Activated naive CD4-positive, alpha-beta T cell (primary cell): ENCODE measurements around the gene AFG3L2.
"Not testable (repeated sequence)": the region's sequence is repeated elsewhere in the genome, so short reads cannot be mapped to it uniquely, and the experiment has no call there.

Source experiments
- DNase-seq, 4 experiments: peaks; one replicate each; lab custom pipeline; 2025; lab: John Stamatoyannopoulos, UW

AFG3L2 gene

DNA sequence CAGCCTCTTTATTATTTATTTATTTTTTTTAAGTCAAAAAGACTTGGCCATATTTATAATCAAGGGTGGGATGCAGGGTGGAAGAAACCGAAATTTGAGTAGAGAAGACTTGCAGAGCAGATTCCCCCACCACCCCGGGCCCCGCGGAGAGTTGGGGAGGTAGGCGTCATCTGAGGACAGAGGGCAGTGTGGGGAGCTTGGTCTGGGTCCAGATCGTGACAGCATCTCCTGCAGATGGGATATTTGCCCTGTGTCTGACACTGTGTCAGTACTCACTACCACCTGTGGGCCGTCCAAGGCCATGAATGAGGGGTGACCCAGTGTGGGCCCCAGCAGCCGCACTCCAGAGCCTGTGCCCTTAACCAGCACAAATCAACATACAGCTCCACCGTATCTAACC lies 20.2 kb upstream of the AFG3L2 start:
- DNase-seq: no peak

DNA sequence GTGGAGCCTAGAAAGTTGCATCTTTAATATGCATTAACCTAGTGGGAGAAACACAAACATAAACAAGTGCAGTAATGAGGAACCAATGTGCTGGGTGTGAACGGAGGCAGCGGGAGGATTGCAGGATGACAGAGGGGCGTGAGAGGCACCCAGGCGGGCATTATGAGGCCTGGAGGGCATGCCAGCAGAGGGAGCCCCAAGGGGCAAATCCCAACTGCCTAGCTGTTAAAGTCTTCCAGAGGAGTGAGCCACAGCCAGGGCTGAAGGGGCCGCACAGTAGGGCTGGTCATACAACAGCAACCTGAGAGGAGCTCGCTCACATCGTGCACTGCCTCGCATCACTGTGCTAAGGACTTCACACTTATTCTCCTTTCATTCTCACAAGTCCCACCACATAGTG lies 17.4 kb upstream of the AFG3L2 start:
- DNase-seq: no peak

DNA sequence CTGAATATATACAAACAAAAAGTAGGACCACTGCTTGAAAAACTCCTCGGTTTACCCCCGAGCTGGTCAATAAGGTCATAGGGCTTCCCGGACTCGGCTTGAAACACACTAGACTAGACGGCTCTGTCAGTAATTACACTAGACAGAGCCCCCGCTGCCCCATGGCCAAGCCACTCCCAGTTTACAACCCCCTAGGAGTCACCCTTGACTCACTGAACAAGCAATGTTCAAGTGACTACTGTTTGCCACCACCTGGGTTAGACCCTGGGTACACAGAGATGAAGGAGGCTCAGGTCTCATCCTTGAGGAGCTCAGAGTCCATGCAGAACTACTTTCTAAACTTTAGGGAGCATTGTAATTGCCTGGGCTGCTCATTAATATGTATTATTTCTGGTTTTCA lies 17.0 kb upstream of the AFG3L2 start:
- DNase-seq: no peak

DNA sequence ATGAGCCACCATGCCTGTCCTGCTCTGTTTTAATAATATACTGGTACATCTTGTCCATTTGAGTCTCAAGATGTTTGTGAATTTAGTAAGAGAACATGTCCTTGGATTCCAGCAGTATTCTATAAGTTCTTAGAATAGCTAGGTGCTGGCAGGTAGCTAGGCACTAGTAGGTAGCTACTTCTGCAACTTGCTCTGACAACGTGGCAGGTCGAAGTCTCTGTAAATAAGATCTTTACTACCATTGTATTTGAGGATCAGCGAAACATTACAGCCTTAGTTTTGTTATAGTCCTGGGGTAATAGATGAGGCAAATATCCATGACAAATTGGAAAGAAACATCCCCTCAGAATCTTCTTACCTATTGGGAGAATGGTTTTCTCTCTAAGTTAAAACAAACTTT lies 16.5 kb upstream of the AFG3L2 start:
- no peak for DNase-seq

DNA sequence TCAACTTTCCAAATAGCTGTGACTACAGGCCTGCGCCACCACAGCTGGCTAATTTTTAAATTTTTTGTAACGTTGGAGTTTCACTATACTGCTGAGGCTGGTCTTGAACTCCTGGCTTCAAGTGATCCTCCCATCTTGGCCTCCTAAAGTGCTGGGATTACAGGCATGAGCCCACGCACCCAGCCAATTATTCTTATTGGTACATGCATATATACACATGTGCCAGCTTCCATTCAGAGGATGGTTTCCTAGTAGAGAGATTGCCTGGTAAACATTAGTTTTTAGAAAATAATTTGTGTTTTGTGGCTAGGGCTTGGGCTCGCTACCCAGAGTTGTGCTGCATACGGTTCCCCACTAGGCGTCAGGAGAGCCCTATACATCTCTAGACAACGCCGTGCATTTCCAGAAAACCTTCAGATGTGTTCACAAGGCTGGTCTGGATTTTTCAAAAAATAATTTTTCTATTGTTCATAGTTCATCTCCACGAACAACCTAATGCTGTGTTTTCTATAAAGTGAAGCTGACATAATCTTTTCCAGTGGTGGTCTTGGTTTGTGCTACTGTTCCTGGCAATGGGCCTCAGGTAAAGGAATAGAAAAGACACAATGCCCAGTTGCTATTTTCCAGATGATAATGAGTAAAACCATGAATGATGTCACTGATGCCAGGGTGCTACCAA lies 14.6 kb upstream of the AFG3L2 start:
- DNase-seq: peak in 3 of 4 experiments; percentile 1 to 15 (median 10)

DNA sequence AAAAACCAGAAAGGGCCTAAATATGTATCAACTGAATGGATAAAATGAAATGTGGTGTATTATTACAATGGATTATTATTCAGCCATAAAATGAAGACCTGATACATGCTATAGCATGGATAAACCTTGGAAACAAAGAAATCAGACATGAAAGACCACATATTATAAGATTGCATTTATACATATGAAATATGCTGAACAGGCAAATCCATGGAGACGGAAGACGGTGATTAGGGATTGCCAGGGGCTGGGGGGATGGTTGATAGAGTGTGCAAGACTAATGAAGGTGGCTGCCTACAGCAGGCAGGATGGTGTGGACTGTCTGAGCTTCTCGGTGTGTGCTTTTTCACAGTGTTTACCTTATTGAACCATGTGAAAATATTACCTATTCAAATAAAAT lies 11.4 kb upstream of the AFG3L2 start:
- DNase-seq: no peak

DNA sequence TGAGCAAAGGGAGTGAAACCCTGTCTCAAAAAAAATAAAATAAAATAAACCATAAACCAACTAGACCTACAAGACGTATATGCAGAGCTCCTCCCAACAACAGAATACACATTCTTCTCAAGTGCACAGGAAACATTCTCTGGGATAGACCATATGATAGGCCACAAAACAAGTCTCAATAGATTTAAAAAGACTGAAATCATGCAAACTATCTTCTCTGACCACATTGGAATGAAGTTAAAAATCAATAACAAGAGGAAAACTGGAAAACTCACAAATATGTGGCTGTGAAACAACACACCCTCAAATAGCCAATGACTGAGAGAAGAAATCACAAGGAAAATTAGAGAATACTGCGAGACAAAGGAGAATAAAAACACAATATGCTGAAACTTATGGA lies 7.2 kb upstream of the AFG3L2 start:
- no peak for DNase-seq

DNA sequence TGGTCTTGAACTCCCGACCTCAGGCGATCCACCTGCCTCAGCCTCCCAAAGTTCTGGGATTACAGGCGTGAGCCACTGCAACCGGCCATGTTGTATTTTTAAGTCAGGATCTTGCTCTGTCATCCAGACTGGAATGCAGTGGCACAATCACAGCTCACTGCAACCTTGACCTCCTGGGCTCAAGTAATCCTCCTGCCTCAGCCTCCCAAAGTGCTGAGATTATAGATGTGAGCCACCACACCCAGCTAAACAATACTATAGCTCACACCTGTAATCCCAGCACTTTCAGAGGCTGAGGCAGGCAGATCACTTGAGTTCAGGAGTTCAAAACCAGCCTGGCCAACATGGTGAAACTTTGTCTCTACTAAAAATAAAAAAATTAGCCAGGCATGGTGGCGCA lies 6.7 kb upstream of the AFG3L2 start:
- not testable (repeated sequence) for DNase-seq

DNA sequence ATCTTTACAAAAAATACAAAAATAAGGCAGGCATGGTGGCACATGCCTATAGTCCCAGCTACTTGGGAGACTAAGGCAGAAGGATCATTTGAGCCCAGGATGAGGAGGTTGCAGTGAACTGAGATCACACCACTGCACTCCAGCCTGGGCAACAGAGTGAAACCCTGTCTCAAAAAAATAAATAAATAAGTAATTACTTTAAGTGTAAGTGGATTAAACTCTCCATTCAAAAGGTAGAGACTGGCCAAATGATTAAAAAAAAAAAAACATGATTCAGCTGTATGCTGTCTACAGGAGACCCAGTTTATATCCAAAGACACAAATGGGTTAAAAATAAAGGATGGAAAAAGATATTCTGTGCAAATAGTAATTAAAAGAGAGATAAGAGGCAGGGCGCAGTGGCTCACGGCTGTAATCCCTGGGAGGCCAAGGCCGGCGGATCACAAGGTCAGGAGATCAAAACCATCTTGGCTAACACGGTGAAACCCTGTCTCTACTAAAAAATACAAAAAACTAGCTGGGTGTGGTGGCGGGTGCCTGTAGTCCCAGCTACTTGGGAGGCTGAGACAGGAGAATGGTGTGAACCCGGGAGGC lies 5.3 kb upstream of the AFG3L2 start:
- DNase-seq: not testable (repeated sequence)

DNA sequence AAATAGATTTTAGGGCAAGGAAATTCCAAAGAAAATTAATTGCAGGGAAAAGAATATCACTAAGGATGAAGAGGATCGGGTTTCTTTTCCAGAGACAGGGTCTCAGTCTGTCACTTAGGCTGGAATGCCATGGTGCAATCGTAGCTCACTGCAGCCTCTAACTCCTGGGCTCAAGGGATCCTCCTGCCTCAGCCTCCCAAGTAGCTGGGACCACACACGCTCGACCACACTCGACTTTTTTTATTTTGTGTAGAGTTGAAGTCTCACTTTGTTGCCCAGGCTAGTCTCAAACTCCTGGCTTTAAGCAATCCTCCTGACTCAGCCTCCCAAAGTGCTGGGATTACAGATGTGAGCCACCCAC lies 1.2 kb upstream of the AFG3L2 start:
- DNase-seq: not testable (repeated sequence)

DNA sequence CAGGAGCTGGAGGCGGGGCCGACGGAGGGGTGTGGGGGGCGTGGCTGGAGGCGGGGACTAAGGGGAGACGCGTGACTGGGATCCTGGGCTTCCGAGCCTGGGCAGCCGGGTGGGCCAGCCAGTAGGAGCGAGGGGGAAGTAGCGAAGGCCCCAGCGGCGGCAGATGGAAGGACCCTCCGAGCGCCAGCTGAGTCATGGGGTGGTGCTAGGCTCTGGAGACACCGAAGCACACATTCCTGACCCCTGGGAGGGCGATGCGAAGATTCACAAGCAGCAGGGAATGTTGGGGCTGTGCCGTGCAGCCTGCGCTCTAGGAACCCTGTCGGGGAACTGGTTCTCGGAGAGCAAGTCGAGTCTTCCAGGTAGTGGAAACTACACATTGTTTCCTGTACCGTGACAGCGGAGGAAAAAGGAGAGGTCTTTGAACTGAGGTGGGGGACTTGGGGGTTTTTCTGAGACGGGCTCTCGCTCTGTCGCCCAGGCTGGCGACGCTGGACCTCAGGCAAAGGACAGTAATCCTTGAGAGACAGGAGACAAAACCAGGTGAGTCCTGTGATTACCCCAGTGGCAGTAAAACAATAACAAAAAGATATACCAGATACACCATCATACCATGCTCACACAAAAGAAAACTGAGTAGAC lies 650 bp upstream of the AFG3L2 start:
- DNase-seq: no peak

DNA sequence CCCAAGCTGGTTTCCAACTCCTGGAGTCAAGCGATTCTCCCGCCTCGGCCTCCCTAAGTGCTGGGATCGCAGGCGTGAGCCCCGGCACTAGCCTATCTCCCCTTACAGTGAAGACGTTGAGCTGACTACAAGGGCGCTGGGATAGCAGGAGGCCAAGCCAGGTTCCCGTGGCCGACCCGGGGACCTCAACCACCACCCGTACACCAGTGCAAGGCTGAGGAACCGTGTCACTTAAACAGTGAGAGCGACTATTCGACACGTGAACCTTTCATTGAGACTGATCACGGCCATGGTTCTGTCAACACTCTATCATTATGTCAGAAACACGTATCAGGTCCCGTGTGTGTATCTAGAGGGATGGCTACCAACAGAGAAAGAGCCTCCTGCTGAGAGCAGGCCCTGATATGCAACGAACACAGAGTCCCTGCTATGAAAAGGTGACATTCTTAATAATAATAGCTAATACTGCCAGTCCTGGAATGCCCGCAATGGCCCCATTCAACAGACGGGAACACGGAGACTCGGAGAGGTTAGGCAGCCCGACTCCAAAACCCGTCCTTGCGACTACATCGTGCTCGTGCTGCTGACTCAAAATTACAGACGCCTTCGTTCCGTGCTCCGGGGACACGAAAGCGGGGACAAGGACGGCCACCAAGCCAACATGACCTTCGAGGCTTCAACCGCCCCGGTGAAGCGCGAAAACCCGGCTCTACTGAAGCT lies 833 bp downstream of the AFG3L2 start:
- no peak for DNase-seq

DNA sequence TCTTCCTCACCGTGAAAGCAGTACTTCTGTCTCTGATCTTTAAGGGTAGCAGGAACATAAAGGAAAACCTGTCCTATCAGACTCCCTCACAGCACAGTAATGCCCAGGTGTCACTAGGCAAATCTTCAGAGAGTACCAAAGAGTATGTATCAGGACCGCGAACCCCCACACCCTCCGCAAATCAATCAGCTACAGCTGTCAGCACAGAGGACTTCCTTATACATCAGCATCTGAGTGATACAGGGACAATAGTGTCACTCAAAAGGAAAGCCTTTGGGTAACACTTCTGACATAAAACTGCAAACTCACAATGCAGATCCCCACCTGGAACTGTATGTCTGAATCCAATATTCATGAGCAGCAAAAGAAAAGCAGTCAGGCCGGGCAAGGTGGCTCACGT lies 2.6 kb downstream of the AFG3L2 start:
- no peak for DNase-seq

DNA sequence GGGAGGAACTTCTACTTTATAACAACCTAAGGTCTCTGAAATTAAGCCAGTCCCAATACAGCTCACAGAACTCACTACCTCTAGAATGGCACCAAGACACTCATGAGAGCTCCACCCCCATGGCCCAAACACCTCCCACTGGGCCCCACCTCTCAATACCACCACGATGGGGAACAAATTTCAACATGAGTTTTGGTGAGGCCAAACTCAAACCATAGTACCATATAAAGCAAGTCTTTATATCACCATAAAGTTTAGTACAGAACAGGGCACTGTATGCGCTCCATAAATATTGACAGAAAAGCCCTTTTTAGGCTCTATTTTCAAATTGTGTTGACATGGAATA lies 3.3 kb downstream of the AFG3L2 start:
- DNase-seq: no peak

DNA sequence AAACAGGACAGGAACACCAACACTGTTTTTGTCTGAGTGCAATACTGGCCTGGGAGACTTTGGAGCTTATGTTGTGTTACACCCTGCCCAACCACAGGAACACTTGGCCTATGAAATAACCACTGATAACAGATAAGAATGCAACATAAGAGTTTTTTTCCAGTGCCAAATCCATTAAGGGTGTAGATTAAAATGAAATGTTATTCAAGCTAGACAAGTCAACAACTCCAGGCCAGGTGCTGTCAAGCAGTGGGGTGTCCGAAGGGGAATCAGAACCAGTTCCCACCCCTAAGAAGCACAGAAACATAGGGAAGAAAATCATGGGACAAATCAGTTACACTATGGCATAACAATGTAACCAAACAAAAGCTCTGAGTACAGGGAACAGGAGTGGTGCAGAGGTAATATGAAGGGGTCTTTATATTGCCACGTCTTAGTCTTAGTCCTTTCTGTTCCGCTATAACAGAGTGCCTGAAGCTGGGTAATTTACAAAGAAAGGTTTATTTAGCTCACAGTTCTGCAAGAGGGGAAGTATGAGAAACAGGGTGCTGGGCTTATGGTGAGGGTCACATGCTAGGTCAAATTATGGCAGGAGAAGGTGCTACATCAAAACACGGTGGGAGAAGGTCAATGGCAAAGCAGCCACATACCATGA lies 3.8 kb downstream of the AFG3L2 start:
- DNase-seq: no peak

DNA sequence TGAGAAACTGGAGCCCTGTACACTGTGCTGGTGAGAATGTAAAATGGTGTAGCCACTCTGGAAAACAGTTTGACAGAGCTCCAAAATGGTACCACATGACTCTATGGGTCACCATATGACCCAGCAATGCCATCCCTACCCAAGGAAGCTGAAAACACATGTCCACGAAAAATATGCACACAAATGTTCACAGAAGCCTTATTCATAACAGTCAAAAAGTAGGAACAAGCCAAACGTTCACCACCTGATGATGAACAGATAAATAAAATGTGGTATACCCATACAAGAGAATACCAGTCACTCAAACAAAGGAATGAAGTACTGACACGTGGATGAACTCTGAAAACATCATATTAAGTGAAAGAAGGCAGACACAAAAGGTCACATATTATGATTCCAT lies 4.6 kb downstream of the AFG3L2 start:
- no peak for DNase-seq

DNA sequence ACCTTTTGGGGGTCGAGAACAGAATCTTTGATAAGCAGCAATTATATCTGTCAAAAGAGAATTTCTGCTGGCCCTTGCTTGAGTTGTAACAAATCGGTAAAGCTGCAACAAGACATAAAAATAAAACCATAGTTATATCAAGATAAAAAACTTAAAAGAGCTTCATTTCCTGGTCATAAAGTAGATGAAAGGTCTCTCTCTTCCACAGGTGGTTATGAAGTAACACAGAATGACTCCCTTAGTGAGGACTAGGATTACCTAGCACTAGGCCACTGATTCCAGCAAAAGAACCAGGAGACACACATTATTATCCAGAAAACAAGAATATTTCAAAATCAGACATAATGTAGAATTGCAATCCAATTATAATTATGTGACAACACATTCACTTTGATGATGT lies 5.4 kb downstream of the AFG3L2 start:
- DNase-seq: no peak

DNA sequence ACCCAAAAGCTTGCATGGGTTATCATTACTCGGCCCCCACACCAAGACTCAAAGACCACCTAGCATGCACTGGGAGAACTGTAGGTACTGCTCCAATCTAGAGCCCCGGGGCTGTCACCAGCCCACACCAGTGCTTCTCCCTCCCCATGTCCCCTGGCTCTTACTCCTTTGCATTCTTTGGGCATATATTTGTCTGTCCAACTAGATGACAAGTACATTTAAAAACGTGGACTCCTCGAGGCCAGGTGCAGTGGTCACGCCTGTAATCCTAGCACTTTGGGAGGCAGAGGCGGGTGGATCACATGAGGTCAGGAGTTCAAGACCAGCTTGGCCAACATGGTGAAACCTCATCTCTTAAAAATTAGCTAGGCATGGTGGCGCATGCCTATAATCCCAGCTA lies 7.8 kb downstream of the AFG3L2 start:
- no peak for DNase-seq

DNA sequence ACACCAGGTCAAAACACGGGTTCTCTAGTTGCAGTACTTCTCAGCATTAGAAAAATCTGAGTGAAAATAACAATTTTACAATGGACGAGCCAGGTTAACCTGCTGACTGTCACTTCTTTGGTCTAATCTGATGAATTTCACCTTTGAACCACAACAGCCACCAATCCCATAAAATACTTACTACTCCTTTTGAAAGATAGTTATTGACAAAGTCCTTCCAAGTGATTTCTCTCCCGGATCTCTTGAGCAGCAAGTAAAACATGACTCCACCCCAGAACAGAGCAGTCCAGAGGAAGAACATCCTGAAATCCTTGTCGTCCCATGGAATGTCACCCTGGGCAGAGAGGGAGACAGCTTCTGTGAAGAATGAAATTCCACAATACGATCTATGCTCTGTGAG lies 10.2 kb downstream of the AFG3L2 start:
- no peak for DNase-seq

DNA sequence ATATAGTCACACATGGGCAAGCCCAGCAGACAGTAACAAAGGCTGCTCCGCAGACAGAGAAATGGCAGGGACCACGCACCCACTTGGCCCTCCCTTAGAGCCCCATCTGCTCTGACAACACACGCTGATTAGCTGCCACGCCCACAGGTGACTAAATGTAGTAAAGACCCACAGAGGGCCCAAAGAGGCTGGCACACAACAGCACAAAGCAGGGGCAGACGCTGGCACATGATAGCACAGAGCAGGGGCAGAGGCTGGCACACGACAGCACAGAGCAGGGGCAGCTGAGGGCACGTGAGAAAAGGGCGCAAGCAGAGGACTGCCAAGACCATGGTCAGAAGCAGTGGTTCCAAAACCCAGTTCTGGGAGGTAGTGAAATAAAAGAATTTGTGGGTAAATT lies 10.6 kb downstream of the AFG3L2 start:
- no peak for DNase-seq

DNA sequence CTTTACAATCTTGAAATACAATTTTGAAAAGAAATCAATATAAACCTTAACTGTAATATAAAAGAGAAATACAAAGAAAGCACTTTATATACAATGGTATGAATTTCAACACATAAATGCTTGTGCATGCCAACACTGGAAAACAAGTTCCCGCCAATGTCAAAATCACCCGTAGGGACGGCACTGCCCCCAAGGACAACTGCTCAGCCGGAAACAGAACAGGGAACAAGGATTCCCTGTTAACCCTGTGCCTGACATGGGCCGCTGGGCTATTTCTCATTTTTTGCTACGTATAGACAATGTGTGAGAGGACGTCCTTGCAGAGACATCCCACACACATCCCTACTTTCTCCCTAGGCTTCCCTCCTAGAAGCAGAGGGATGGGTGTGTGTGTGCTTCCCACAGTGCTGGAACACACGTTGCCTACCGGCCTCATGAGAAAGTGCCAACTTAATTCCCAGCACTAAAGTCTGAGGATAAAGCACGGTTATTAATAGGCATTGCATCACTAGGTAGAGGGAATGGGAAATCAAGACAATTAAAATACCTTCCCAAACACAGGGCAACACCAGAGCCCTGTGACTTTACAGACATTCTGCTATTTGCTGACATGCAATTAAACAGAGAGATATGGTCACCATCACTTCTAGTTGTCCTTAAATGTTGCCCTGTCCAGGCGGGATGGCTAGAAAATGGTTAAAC lies 14.4 kb downstream of the AFG3L2 start:
- DNase-seq: no peak

DNA sequence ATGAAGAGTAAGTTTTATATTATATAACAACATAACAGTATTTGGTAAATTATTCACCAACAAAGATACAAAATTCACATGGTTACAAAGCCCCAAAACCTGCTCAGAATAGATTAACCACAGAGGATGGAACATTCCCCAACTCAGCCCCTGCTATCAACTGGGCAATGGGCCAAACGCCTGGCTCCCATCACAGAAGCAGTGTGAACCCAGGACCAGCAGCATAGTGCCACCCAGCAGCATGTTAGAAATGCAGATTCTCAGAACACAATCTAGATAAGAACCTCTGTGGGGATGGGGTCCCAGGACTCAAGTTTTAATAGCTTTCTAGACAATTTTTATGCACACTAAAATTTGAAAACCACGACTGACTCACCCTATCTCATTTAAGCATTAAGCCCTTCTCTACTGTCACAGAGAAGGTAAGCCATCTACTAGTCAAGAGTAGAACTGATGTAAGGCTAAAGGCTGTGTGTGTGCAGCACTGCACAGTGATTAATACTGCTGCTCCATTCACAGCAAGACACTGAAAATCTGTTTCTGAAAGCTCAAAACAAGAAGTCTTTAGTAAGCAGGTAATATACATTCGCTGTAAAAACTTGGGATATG lies 15.2 kb downstream of the AFG3L2 start:
- no peak for DNase-seq
